HG03460 (cell line): Measurements from ENCODE around the gene S100P.
A peak's percentile ranks its signal among the peaks of the same experiment; 100 is the strongest.
"Not testable (repeated sequence)": the region's sequence is repeated elsewhere in the genome, so short reads cannot be mapped to it uniquely, and the experiment has no call there.

ENCODE experiments used
- ATAC-seq: cut with Tn5 transposase; IDR thresholded peaks from one replicate; pipeline ENCODE4 v1.9.1; 2021; ENCODE audit not compliant: unreplicated experiment

The S100P gene

DNA sequence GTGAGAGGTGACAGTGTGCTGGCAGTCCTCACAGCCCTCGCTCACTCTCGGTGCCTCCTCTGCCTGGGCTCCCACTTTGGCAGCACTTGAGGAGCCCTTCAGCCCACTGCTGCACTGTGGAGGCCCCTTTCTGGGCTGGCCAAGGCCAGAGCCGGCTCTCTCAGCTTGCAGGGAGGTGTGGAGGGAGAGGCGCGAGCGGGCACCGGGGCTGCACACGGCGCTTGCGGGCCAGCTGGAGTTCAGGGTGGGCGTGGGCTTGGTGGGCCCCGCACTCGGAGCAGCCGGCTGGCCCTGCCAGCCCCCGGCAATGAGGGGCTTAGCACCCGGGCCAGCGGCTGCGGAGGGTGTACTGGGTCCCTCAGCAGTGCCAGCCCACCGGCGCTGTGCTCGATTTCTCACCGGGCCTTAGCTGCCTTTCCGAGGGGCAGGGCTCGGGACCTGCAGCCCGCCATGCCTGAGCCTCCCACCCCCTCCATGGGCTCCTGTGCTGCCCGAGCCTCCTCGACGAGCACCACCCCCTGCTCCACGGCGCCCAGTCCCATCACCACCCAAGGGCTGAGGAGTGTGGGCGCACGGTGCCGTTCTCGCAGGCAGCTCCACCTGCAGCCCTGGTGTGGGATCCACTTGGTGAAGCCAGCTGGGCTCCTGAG lies 21.0 kb upstream of the S100P start:
- ATAC-seq, result not testable (repeated sequence)

DNA sequence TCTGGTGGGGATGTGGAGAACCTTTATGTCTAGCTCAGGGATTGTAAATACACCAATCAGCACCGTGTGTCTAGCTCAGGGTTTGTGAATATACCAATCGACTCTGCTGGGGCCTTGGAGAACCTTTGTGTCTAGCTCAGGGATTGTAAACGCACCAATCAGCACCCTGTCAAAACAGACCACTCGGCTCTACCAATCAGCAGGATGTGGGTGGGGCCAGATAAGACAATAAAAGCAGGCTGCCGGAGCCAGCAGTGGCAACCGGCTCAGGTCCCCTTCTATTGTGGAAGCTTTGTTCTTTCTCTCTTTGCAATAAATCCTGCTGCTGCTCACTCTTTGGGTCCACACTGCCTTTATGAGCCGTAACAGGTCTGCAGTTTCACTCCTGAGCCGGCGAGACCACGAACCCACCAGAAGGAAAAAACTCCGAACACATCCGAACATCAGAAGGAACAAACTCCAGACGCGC lies 20.5 kb upstream of the S100P start:
- ATAC-seq, result not testable (repeated sequence)

- ATAC-seq, result peak; percentile 73
These were observed 19.8 kb upstream of the S100P start for GRCh38 chr4:6673660-6674499.

- ATAC-seq, result peak; percentile 45
These were observed 19.1 kb upstream of the S100P start for GRCh38 chr4:6674500-6675149.

GRCh38 chr4:6676722-6677558 lies 16.7 kb upstream of the S100P start:
- ATAC-seq, result no peak

DNA sequence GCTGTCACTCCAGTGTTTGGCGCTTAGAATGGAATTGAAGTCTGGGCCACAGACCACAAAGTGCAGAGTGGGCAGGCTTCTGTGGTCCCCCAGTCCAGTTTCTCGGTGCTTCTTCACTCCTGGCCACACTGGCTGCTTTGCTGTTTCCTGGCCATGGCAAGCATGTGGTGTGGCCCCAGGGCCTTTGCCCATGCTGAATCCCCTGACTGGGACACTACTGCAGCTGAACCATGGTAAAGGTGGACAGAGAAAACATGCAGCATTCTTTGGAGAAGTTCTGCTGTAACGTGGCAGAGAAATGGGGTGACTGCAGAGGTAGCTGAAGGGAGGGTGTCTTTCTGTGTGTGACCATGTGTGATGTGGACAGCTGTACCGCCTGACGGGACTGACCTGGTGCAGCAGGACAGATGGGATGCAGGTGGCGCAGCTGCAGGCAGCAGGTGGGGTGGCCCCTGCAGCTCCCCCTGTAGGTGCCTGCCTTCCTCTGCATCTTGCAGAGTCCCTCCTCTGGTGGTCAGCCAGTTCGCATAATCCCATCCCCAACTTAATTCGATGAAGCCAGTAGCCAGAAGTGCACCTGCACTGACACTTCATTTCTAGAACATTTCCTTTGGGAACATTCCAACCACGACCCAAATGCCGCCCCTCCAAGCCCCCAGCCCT lies 13.2 kb upstream of the S100P start:
- ATAC-seq, result no peak

DNA sequence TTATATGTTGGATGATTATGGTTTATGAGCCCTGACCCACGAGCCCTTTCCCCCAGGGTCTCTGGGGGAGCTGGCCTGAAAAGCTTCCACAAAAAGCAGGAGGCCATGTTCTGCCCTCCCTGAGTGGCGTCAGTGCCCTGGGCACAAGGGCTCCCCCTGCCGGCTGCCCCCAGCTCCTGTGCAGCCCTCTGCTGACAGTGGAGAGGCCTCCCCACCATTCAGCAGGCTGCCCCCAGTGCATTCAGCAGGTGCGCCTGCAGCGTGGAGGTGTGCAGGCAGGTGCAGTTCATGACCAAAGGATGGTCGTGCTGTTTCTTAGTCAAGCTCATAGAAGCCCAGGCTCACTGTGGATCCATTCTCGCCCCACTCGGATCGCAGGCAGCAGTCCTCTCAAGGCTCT lies 12.5 kb upstream of the S100P start:
- ATAC-seq, result no peak

- no peak for ATAC-seq
These were observed 10.7 kb upstream of the S100P start for GRCh38 chr4:6682862-6683590.

- no peak for ATAC-seq
These were observed 9.0 kb upstream of the S100P start for GRCh38 chr4:6684656-6685055.

- no peak for ATAC-seq
These were observed 7.4 kb upstream of the S100P start for GRCh38 chr4:6686104-6686787.

DNA sequence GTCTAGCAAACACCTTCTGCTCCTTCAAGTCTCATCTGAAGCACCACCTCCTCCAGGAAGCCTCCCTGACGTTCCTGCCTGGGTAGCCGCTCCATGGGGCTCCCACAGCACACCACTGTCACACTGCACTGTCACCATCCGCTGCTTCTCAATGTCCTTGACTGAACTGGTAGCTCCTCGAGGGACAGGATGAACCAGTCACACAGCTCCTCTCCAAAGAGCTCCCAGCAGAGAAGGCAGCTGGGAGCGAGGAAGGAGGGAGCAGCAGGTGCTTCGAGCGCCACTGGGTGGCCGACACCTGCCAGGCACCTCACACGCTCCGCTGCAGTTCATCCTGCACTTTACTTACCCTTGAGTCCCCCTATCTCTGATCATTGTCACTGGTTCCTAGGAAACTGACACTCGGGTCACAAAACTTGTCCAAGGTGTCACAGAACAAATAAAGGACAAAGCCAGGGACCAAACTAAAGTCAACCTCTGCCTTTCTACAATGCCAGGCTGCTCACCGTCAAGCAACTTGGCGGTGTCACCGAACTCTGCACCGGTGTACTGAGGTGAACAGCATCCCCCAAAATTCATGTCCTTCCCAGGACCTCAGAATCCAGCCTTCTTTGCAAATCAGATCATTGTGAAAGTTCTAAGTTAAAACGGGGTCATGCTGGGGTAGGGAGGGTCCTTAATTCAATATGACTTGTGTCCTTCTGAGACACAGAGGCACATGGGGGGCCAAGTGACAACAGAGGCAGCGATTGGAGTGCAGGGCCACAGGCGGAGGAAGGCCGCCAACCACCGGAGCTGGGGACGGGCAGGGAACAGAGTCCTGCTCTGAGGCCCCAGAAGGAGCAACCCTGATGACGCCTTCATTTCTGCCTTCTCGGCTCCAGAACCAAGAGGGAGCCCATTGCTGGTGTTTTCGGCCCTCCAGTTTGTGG lies 5.5 kb upstream of the S100P start:
- ATAC-seq, result no peak

DNA sequence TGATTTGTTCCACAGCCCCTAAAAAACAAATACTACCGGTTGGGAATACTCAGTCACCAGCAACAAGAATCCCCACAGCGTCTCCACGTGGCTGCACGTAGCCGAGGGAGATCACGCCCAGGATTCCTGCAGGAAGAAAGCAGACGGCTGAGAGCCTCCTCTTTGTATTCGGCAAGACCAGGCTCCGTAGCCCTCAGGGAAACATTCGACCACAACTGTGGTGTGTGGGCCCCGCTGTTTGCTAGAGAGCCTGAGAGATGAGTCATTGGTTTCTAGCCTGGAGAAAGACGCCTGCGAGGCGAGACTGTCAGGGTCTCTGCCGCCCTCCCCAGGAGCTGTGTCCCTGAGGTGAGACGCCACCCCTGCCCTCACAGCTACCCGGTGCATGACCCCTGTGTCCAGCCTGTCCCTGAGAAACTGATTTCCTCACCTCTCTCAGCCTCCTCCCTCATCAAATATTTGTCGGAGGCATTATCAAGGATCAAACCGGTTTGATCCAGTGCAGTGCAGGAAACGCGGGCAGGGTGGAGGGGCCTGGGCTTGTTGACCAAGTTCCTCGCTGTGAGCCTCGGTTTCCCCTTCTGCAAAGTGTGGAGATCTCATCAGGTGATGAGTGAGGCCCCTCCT lies 4.7 kb upstream of the S100P start:
- peak; percentile 79 for ATAC-seq

DNA sequence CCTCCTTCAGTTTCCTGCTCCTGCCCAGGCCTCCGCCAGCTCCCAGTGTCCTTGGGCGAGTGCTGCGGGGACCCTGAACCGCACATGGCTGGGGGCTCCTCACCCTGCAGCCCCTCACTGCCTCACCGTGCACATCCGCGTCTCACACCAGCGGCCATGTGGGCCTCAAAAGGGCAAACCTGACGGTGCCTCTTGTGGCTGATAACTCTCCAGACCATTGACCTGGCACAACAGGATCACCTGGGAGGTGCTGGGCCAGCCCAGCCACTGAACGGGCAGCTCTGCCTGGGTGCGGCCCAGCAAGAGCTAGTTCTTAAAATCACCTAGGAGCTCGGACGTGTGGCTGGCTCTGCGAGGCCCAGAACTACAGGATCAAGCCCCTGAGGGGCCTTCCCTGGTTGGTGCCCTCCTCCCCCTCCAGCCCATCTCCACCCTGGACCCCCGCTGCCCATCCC lies 4.1 kb upstream of the S100P start:
- no peak for ATAC-seq

DNA sequence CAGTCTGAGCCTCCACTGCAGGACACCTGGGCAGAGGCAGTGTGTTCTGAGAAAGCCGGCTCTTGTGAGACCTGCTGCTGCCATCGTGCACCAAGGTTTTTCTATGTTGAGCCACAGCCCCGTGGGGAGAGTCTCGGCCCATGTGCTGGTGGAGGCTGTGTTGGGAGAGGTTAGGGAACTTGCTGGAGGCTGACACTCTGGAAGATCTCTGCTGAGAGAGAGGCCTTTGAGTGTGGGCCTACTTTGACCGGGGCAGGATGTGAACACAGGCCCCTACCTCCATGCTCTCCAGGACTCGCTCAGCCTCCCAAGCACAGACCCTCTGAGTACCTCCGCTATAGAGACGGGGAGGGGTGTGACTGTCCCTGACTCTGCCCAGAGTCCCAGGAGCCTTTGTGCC lies 1.3 kb upstream of the S100P start:
- ATAC-seq, result no peak

DNA sequence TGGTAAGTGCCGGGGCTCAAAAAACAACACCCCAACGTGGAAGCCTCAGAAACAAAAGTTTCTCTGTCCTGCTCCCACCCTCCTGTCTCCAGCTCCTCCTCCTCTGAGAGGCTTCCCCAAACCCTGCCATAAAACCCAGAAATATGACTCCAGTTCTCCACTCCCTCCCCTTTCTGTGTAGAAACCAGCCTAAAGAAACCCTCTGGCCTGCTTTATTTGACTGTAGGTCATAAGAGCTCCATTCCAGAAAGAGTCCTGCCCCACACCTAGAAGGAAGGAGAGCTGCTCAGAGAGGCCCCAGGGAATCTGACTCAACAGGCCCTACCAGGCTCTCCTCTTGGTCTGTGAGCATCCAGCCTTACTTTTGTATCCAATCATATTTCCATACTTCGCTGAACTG lies 872 bp upstream of the S100P start:
- no peak for ATAC-seq

DNA sequence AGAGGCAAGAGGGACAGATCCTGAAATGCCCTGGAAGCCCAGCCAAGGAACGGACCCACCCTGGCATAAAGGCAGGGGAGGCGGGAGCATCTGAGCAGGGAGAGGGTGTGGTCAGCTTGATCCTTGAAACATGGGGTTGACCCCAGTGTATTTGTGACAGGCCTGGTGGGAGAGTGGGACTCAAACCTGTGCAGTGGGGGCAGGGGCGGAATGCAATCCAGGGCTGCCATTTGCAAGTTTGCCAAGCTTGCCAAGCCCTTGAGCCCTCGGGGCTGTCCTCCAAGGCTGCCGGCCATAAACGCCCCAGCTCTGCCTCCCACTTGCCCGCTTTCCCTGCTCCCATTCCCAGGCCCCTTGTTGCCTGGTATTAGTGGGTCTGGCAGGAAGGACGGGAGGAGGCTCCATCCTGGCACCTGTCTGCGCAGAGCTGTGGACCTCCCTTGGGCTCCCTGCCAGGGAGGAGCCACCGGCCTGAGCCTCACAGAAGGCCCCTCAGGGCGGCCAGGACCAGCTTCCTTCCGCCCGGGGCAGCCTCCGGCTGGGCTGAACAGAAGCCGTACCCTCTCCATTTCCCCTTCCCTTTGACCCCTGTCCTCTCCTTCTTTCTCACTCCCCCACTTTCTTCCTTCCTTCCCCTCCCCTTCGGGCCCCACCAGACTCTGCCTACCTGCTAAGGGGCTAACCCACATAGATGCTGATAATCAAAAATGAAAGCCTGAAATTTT lies 661 bp downstream of the S100P start:
- no peak for ATAC-seq
